A549 (cell line): ENCODE measurements around the gene DNM3.

Experiments
- CTCF ChIP-seq: fragments of >200 bp; sonication (Bioruptor Twin); formaldehyde crosslinking; IDR thresholded peaks from 3 replicates; pipeline ENCODE4 v1.5.1; 2016
- E2F6 ChIP-seq: IDR thresholded peaks from 2 replicates; pipeline ENCODE4 v1.6.1; 2012; ENCODE audit warnings: low read depth, borderline replicate concordance
- HDAC2 ChIP-seq: fragments of 200-600 bp; sonication (generic); IDR thresholded peaks from 2 replicates; pipeline ENCODE4 v1.6.1; 2016
- REST ChIP-seq: fragments of 200-600 bp; sonication (generic); IDR thresholded peaks from 2 replicates; pipeline ENCODE4 v1.6.1; 2016; ENCODE audit warnings: antibody characterized with exemption, mild to moderate bottlenecking, moderate library complexity
- SREBF2 ChIP-seq: fragments of 450-650 bp; IDR thresholded peaks from 2 replicates; pipeline ENCODE4 v1.6.1; 2014; ENCODE audit warnings: mild to moderate bottlenecking, moderate library complexity

GRCh38 chr1:172176206-172176605 lies 334.9 kb downstream of the DNM3 start:
- TF ChIP-seq REST, result no peak
- no peak for TF ChIP-seq HDAC2
- TF ChIP-seq CTCF, result no peak
- no peak for TF ChIP-seq SREBF2
- no peak for TF ChIP-seq E2F6
